Measurements from ENCODE around the gene NT5M.

NT5M gene

GRCh38 chr17:17343896-17344506 is 40.8 kb downstream of the NT5M start:
- Histone ChIP-seq H3K27ac (ENCODE audit: low read length, poor library complexity, severe bottlenecking) (no peak overlapping the region), H3K14ac (ENCODE audit: low read length in 2 of 2) (no peak overlapping the region), H3K4ac (ENCODE audit: low read depth in 1 of 2, low read length in 2 of 2) (peak overlapping the region in 1 of 2 experiments; percentile 41), H2AFZ (ENCODE audit: low read depth, low read length) (no peak overlapping the region), H2BK12ac (ENCODE audit: low read length in 2 of 2) (no peak overlapping the region), H2BK15ac (ENCODE audit: low read depth, poor library complexity, severe bottlenecking) (no peak overlapping the region), H3K9ac (ENCODE audit: low read length) (no peak overlapping the region), H3K4me1 (ENCODE audit: control insufficient read depth, insufficient read depth, low read depth, low read length) (peaks cover 7% of the 10 kb centered on the region), H3K27me3 (ENCODE audit: control insufficient read depth in 1 of 2, insufficient read depth in 1 of 2, low read length in 2 of 2) (peaks cover 0 to 14% of the 10 kb centered on the region in 2 experiments), H3K18ac (ENCODE audit: low read depth in 1 of 2, low read length in 2 of 2) (no peak overlapping the region), H4K8ac (ENCODE audit: low read length) (no peak overlapping the region), H3K4me3 (ENCODE audit: insufficient read depth in 1 of 2, low read depth in 1 of 2, low read length in 2 of 2) (no peak overlapping the region), H2BK120ac (ENCODE audit: low read depth, low read length) (no peak overlapping the region), H4K91ac (ENCODE audit: low read length) (no peak overlapping the region), H2BK5ac (ENCODE audit: low read depth, low read length, poor library complexity, severe bottlenecking) (no peak overlapping the region), H3K9me3 (ENCODE audit: control insufficient read depth, low read length) (no peaks in the 10 kb centered on the region), H3K79me1 (replicated peaks; ENCODE audit: low read length, poor library complexity, severe bottlenecking) (no peaks in the 10 kb centered on the region), H3K23ac (ENCODE audit: low read length in 2 of 2) (no peak overlapping the region), H3K4me2 (ENCODE audit: low read length, poor library complexity, severe bottlenecking) (no peak overlapping the region), H3K36me3 (ENCODE audit: control insufficient read depth in 1 of 2, insufficient read depth in 2 of 2, low read depth in 1 of 2, low read length in 2 of 2) (no peaks in the 10 kb centered on the region), H2AK5ac (ENCODE audit: low read length, severe bottlenecking) (no peak overlapping the region)
- no peak for DNase-seq
- WGBS: 95% methylated on average over 14 of the region's 14 CpGs

GRCh38 chr17:17344507-17345293 is 41.5 kb downstream of the NT5M start:
- Histone ChIP-seq H3K4ac (ENCODE audit: low read depth in 1 of 2, low read length in 2 of 2) (peak overlapping the region in 1 of 2 experiments; percentile 41), H2AK5ac (ENCODE audit: low read length, severe bottlenecking) (no peak overlapping the region), H3K27ac (ENCODE audit: low read length, poor library complexity, severe bottlenecking) (no peak overlapping the region), H3K9me3 (ENCODE audit: control insufficient read depth, low read length) (no peaks in the 10 kb centered on the region), H2BK5ac (ENCODE audit: low read depth, low read length, poor library complexity, severe bottlenecking) (no peak overlapping the region), H3K23ac (ENCODE audit: low read length in 2 of 2) (peak overlapping the region in 1 of 2 experiments; percentile 74), H2BK12ac (ENCODE audit: low read length in 2 of 2) (no peak overlapping the region), H3K36me3 (ENCODE audit: control insufficient read depth in 1 of 2, insufficient read depth in 2 of 2, low read depth in 1 of 2, low read length in 2 of 2) (no peaks in the 10 kb centered on the region), H2BK15ac (ENCODE audit: low read depth, poor library complexity, severe bottlenecking) (no peak overlapping the region), H3K4me3 (ENCODE audit: insufficient read depth in 1 of 2, low read depth in 1 of 2, low read length in 2 of 2) (no peak overlapping the region), H3K27me3 (ENCODE audit: control insufficient read depth in 1 of 2, insufficient read depth in 1 of 2, low read length in 2 of 2) (peaks cover 0 to 14% of the 10 kb centered on the region in 2 experiments), H3K79me1 (replicated peaks; ENCODE audit: low read length, poor library complexity, severe bottlenecking) (no peaks in the 10 kb centered on the region), H3K18ac (ENCODE audit: low read depth in 1 of 2, low read length in 2 of 2) (no peak overlapping the region), H4K91ac (ENCODE audit: low read length) (no peak overlapping the region), H4K8ac (ENCODE audit: low read length) (no peak overlapping the region), H3K4me2 (ENCODE audit: low read length, poor library complexity, severe bottlenecking) (no peak overlapping the region), H3K4me1 (ENCODE audit: control insufficient read depth, insufficient read depth, low read depth, low read length) (peaks cover 9% of the 10 kb centered on the region), H3K9ac (ENCODE audit: low read length) (no peak overlapping the region), H2AFZ (ENCODE audit: low read depth, low read length) (no peak overlapping the region), H2BK120ac (ENCODE audit: low read depth, low read length) (no peak overlapping the region), H3K14ac (ENCODE audit: low read length in 2 of 2) (no peak overlapping the region)
- WGBS: 91% methylated on average over 14 of the region's 14 CpGs
- DNase-seq: no peak

GRCh38 chr17:17345294-17345597 is 42.1 kb downstream of the NT5M start:
- WGBS: no CpG with 5 or more reads among the region's 4 CpGs
- no peak overlapping the region for H3K4ac ChIP-seq (ENCODE audit: low read depth in 1 of 2, low read length in 2 of 2)
- no peak overlapping the region for H4K8ac ChIP-seq (ENCODE audit: low read length)
- DNase-seq: no peak
- no peak overlapping the region for H3K4me2 ChIP-seq (ENCODE audit: low read length, poor library complexity, severe bottlenecking)
- no peak overlapping the region for H3K27ac ChIP-seq (ENCODE audit: low read length, poor library complexity, severe bottlenecking)
- no peaks in the 10 kb centered on the region for H3K79me1 ChIP-seq (replicated peaks; ENCODE audit: low read length, poor library complexity, severe bottlenecking)
- H2BK5ac ChIP-seq (ENCODE audit: low read depth, low read length, poor library complexity, severe bottlenecking): no peak overlapping the region
- no peak overlapping the region for H2BK12ac ChIP-seq (ENCODE audit: low read length in 2 of 2)
- no peak overlapping the region for H3K18ac ChIP-seq (ENCODE audit: low read depth in 1 of 2, low read length in 2 of 2)
- H2BK15ac ChIP-seq (ENCODE audit: low read depth, poor library complexity, severe bottlenecking): no peak overlapping the region
- H2AK5ac ChIP-seq (ENCODE audit: low read length, severe bottlenecking): no peak overlapping the region
- H3K36me3 ChIP-seq (ENCODE audit: control insufficient read depth in 1 of 2, insufficient read depth in 2 of 2, low read depth in 1 of 2, low read length in 2 of 2): no peaks in the 10 kb centered on the region
- H3K9me3 ChIP-seq (ENCODE audit: control insufficient read depth, low read length): no peaks in the 10 kb centered on the region
- no peak overlapping the region for H3K14ac ChIP-seq (ENCODE audit: low read length in 2 of 2)
- no peak overlapping the region for H4K91ac ChIP-seq (ENCODE audit: low read length)
- H3K23ac ChIP-seq (ENCODE audit: low read length in 2 of 2): no peak overlapping the region
- peaks cover 0 to 14% of the 10 kb centered on the region in 2 experiments for H3K27me3 ChIP-seq (ENCODE audit: control insufficient read depth in 1 of 2, insufficient read depth in 1 of 2, low read length in 2 of 2)
- H3K9ac ChIP-seq (ENCODE audit: low read length): no peak overlapping the region
- no peak overlapping the region for H2BK120ac ChIP-seq (ENCODE audit: low read depth, low read length)
- peaks cover 11% of the 10 kb centered on the region for H3K4me1 ChIP-seq (ENCODE audit: control insufficient read depth, insufficient read depth, low read depth, low read length)
- no peak overlapping the region for H3K4me3 ChIP-seq (ENCODE audit: insufficient read depth in 1 of 2, low read depth in 1 of 2, low read length in 2 of 2)
- no peak overlapping the region for H2AFZ ChIP-seq (ENCODE audit: low read depth, low read length)

GRCh38 chr17:17345686-17346427 is 42.7 kb downstream of the NT5M start:
- WGBS: 92% methylated on average over 13 of the region's 14 CpGs
- Histone ChIP-seq H3K18ac (ENCODE audit: low read depth in 1 of 2, low read length in 2 of 2) (no peak overlapping the region), H4K8ac (ENCODE audit: low read length) (no peak overlapping the region)

More at GRCh38 chr17:17345686-17346427, 42.7 kb downstream of the NT5M start:
- H3K4me3 ChIP-seq (ENCODE audit: insufficient read depth in 1 of 2, low read depth in 1 of 2, low read length in 2 of 2): no peak overlapping the region
- no peak overlapping the region for H3K14ac ChIP-seq (ENCODE audit: low read length in 2 of 2)
- H2BK12ac ChIP-seq (ENCODE audit: low read length in 2 of 2): no peak overlapping the region
- H2BK5ac ChIP-seq (ENCODE audit: low read depth, low read length, poor library complexity, severe bottlenecking): no peak overlapping the region
- no peak overlapping the region for H2BK120ac ChIP-seq (ENCODE audit: low read depth, low read length)
- H2AK5ac ChIP-seq (ENCODE audit: low read length, severe bottlenecking): no peak overlapping the region
- H3K9me3 ChIP-seq (ENCODE audit: control insufficient read depth, low read length): no peaks in the 10 kb centered on the region
- H3K27me3 ChIP-seq (ENCODE audit: control insufficient read depth in 1 of 2, insufficient read depth in 1 of 2, low read length in 2 of 2): peaks cover 0 to 14% of the 10 kb centered on the region in 2 experiments
- no peak overlapping the region for H4K91ac ChIP-seq (ENCODE audit: low read length)
- H3K79me1 ChIP-seq (replicated peaks; ENCODE audit: low read length, poor library complexity, severe bottlenecking): no peaks in the 10 kb centered on the region
- H3K4me1 ChIP-seq (ENCODE audit: control insufficient read depth, insufficient read depth, low read depth, low read length): peaks cover 16% of the 10 kb centered on the region
- H3K36me3 ChIP-seq (ENCODE audit: control insufficient read depth in 1 of 2, insufficient read depth in 2 of 2, low read depth in 1 of 2, low read length in 2 of 2): no peaks in the 10 kb centered on the region
- no peak overlapping the region for H3K4ac ChIP-seq (ENCODE audit: low read depth in 1 of 2, low read length in 2 of 2)
- H3K23ac ChIP-seq (ENCODE audit: low read length in 2 of 2): no peak overlapping the region
- no peak overlapping the region for H3K9ac ChIP-seq (ENCODE audit: low read length)
- H3K4me2 ChIP-seq (ENCODE audit: low read length, poor library complexity, severe bottlenecking): no peak overlapping the region
- H2AFZ ChIP-seq (ENCODE audit: low read depth, low read length): no peak overlapping the region
- no peak overlapping the region for H2BK15ac ChIP-seq (ENCODE audit: low read depth, poor library complexity, severe bottlenecking)
- DNase-seq: no peak
- no peak overlapping the region for H3K27ac ChIP-seq (ENCODE audit: low read length, poor library complexity, severe bottlenecking)

Measured in mesenchymal stem cell (in vitro differentiated cells and primary cell).